SK-N-SH treated with all-trans-retinoic acid at 6 μM for 48 hours (cell line): ENCODE measurements around the gene PUM2.
"Not testable (repeated sequence)": the region's sequence is repeated elsewhere in the genome, so short reads cannot be mapped to it uniquely, and the experiment has no call there.

Experiments
- ATAC-seq: fragments of 200-7000 bp; cut with Tn5 transposase; 3 replicates; pipeline ENCODE4 v1.9.1; 2020; ENCODE audit warnings: mild to moderate bottlenecking, moderate library complexity
- ARNTL ChIP-seq: fragments of 450-650 bp; formaldehyde crosslinking; IDR thresholded peaks from 2 replicates; pipeline ENCODE4 v1.5.0; 2020; ENCODE audit warnings: low read depth, mild to moderate bottlenecking, moderate library complexity, borderline replicate concordance
- BACH2 ChIP-seq: fragments of 250-450 bp; sonication (Bioruptor Pico); IDR thresholded peaks from 2 replicates; pipeline ENCODE4 v1.9.0; 2021; ENCODE audit warnings: mild to moderate bottlenecking, borderline replicate concordance
- CREB5 ChIP-seq: fragments of 250-450 bp; sonication (Bioruptor Pico); IDR thresholded peaks from 2 replicates; pipeline ENCODE4 v1.5.1; 2020; ENCODE audit warnings: low read depth, mild to moderate bottlenecking, moderate library complexity
- ESRRG ChIP-seq: fragments of 250-450 bp; sonication (Bioruptor Pico); IDR thresholded peaks from 2 replicates; pipeline ENCODE4 v1.6.1; 2021; ENCODE audit warnings: mild to moderate bottlenecking
- ISL1 ChIP-seq: fragments of 250-450 bp; sonication (Bioruptor Pico); IDR thresholded peaks from 2 replicates; pipeline ENCODE4 v2.1.2; 2022; ENCODE audit warnings: mild to moderate bottlenecking, moderate library complexity
- OSR1 ChIP-seq: fragments of 250-450 bp; sonication (Bioruptor Pico); IDR thresholded peaks from 2 replicates; pipeline ENCODE4 v1.8.0; 2022; ENCODE audit warnings: moderate library complexity, mild to moderate bottlenecking, inconsistent platforms
- PATZ1 ChIP-seq: fragments of 250-450 bp; sonication (Bioruptor Pico); IDR thresholded peaks from 2 replicates; pipeline ENCODE4 v1.8.0; 2020; ENCODE audit warnings: mild to moderate bottlenecking, moderate library complexity, borderline replicate concordance
- POU6F1 ChIP-seq: fragments of 250-450 bp; sonication (Bioruptor Pico); IDR thresholded peaks from 2 replicates; pipeline ENCODE4 v1.8.0; 2021; ENCODE audit warnings: low read depth, mild to moderate bottlenecking, moderate library complexity, borderline replicate concordance
- PPARA ChIP-seq: fragments of 250-450 bp; sonication (Bioruptor Pico); IDR thresholded peaks from 2 replicates; pipeline ENCODE4 v1.5.0; 2020; ENCODE audit warnings: mild to moderate bottlenecking, borderline replicate concordance
- RARB ChIP-seq: fragments of 250-450 bp; sonication (Bioruptor Pico); IDR thresholded peaks from 2 replicates; pipeline ENCODE4 v1.8.0; 2021; ENCODE audit warnings: mild to moderate bottlenecking, moderate library complexity
- SNAI2 ChIP-seq: fragments of 250-450 bp; sonication (Bioruptor Pico); IDR thresholded peaks from 2 replicates; pipeline ENCODE4 v1.5.0; 2020; ENCODE audit warnings: mild to moderate bottlenecking, moderate library complexity
- TCF4 ChIP-seq: fragments of 250-450 bp; sonication (Bioruptor Pico); IDR thresholded peaks from 2 replicates; pipeline ENCODE4 v1.8.0; 2021; ENCODE audit warnings: mild to moderate bottlenecking, moderate library complexity, borderline replicate concordance
- TOX ChIP-seq: fragments of 250-450 bp; sonication (Bioruptor Pico); IDR thresholded peaks from 2 replicates; pipeline ENCODE4 v1.8.0; 2021; ENCODE audit warnings: mild to moderate bottlenecking, moderate library complexity, borderline replicate concordance
- TSHZ2 ChIP-seq: fragments of 250-450 bp; sonication (Bioruptor Pico); IDR thresholded peaks from 2 replicates; pipeline ENCODE4 v1.5.0; 2020; ENCODE audit warnings: mild to moderate bottlenecking, moderate library complexity
- ZC3H10 ChIP-seq: fragments of 250-450 bp; sonication (Bioruptor Pico); IDR thresholded peaks from 2 replicates; pipeline ENCODE4 v1.5.1; 2021; ENCODE audit warnings: mild to moderate bottlenecking, moderate library complexity
- ZFP3 ChIP-seq: fragments of 250-450 bp; sonication (Bioruptor Pico); IDR thresholded peaks from 2 replicates; pipeline ENCODE4 v1.5.0; 2020; ENCODE audit warnings: mild to moderate bottlenecking, moderate library complexity
- ZFP30 ChIP-seq: fragments of 450-650 bp; formaldehyde crosslinking; IDR thresholded peaks from 2 replicates; pipeline ENCODE4 v1.5.0; 2022; ENCODE audit warnings: mild to moderate bottlenecking, moderate library complexity
- ZNF565 ChIP-seq: fragments of 450-650 bp; formaldehyde crosslinking; conservative IDR thresholded peaks from 2 replicates; pipeline ENCODE4 v1.5.0; 2020; ENCODE audit warnings: low read depth, mild to moderate bottlenecking, moderate library complexity
- ZNF70 ChIP-seq: fragments of 450-650 bp; formaldehyde crosslinking; IDR thresholded peaks from 2 replicates; pipeline ENCODE4 v1.5.0; 2020; ENCODE audit warnings: mild to moderate bottlenecking, moderate library complexity
- ZNF8 ChIP-seq: fragments of 450-650 bp; formaldehyde crosslinking; IDR thresholded peaks from 2 replicates; pipeline ENCODE4 v1.5.0; 2020; ENCODE audit warnings: mild to moderate bottlenecking, moderate library complexity
- TF ChIP-seq, protein P1 (sequence below): fragments of 250-450 bp; sonication (Bioruptor Pico); IDR thresholded peaks from 2 replicates; pipeline ENCODE4 v1.5.1; 2021; ENCODE audit warnings: mild to moderate bottlenecking, moderate library complexity

The PUM2 gene

GRCh38 chr2:20281876-20282275 lies 68.8 kb downstream of the PUM2 start:
- TF ChIP-seq ZNF565 (CRISPR knock-in tag) (no peak), RARB (CRISPR knock-in tag) (no peak), ZFP3 (CRISPR knock-in tag) (no peak), CREB5 (CRISPR knock-in tag) (no peak), TCF4 (CRISPR knock-in tag) (no peak), PATZ1 (CRISPR knock-in tag) (no peak), ESRRG (no peak), POU6F1 (CRISPR knock-in tag) (no peak), BACH2 (CRISPR knock-in tag) (no peak), PPARA (no peak), ZC3H10 (CRISPR knock-in tag) (no peak), ZNF70 (CRISPR knock-in tag) (no peak), TSHZ2 (no peak), TOX (CRISPR knock-in tag) (no peak), ZFP30 (CRISPR knock-in tag) (no peak), SNAI2 (CRISPR knock-in tag) (no peak), OSR1 (CRISPR knock-in tag) (no peak), ARNTL (CRISPR knock-in tag) (no peak), ZNF8 (CRISPR knock-in tag) (no peak)
- TF ChIP-seq, protein P1, sequence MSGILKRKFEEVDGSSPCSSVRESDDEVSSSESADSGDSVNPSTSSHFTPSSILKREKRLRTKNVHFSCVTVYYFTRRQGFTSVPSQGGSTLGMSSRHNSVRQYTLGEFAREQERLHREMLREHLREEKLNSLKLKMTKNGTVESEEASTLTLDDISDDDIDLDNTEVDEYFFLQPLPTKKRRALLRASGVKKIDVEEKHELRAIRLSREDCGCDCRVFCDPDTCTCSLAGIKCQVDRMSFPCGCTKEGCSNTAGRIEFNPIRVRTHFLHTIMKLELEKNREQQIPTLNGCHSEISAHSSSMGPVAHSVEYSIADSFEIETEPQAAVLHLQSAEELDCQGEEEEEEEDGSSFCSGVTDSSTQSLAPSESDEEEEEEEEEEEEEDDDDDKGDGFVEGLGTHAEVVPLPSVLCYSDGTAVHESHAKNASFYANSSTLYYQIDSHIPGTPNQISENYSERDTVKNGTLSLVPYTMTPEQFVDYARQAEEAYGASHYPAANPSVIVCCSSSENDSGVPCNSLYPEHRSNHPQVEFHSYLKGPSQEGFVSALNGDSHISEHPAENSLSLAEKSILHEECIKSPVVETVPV (CRISPR knock-in tag): no peak
- ATAC-seq: no peak

- ATAC-seq: no peak
- TF ChIP-seq ZNF8 (CRISPR knock-in tag): no peak
- no peak for TF ChIP-seq OSR1 (CRISPR knock-in tag)
Observed at GRCh38 chr2:20273042-20273441, 77.6 kb downstream of the PUM2 start.

DNA sequence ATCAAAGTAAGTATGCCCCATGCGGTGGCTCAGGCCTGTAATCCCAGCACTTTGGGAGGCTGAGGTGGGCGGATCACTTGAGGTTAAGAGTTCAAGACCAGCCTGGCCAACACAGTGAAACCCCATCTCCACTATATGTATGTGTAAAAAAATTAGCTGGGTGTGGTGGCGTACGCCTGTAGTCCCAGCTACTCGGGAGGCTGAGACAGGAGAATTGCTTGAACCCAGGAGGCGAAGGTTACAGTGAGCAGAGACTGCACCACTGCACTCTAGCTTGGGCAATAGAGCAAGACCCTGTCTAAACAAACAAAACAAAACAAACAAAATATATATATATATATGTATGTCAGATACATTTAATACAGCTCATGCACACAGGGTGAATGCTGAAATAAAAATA lies 82.3 kb downstream of the PUM2 start:
- not testable (repeated sequence) for ATAC-seq

DNA sequence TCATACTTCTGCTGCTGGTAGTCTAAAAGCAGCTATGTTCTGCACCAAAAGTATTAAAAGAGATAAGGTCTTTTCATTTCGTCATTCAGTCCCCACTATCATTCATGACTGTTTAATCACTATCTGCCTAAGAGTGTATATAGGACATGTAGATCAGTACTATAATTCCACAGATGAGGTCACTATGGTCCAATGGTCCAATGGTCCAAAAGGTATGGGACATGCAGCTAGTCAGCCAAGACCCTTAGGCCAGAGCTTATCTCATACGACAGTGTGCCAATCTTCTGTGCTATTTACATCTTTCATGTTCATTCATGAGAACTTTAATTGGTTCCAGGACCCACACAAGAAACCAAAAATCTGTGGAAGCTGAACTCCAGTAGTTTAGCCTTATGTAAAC lies 83.1 kb downstream of the PUM2 start:
- peak; percentile 33; the same call in 2 of the 3 replicates for ATAC-seq
- TF ChIP-seq, protein P1 (CRISPR knock-in tag): no peak
- TF ChIP-seq ZFP3 (CRISPR knock-in tag): no peak
- TF ChIP-seq ESRRG: no peak
- no peak for TF ChIP-seq ZC3H10 (CRISPR knock-in tag)
- TF ChIP-seq SNAI2 (CRISPR knock-in tag): no peak
- TF ChIP-seq ISL1: no peak
- TF ChIP-seq CREB5 (CRISPR knock-in tag): no peak
- TF ChIP-seq POU6F1 (CRISPR knock-in tag): no peak
- no peak for TF ChIP-seq TOX (CRISPR knock-in tag)
- no peak for TF ChIP-seq ZNF70 (CRISPR knock-in tag)
- no peak for TF ChIP-seq ZFP30 (CRISPR knock-in tag)
- no peak for TF ChIP-seq RARB (CRISPR knock-in tag)
- no peak for TF ChIP-seq TCF4 (CRISPR knock-in tag)
- TF ChIP-seq OSR1 (CRISPR knock-in tag): no peak
